ENCODE measurements around the gene PATE1.

Gene PATE1

GRCh38 chr11:125790825-125791224 lies 44.7 kb downstream of the PATE1 start:
- no peak for DNase-seq (ENCODE audit: low spot score)

- no peak for DNase-seq (ENCODE audit: low spot score)
Observed at GRCh38 chr11:125797641-125798040, 51.6 kb downstream of the PATE1 start.

Measured in SW480 (cell line).